ENCODE results near the gene PCDHB3. TPM values are rescaled to one million over a fixed set of nuclear protein-coding genes. Genes with fewer than 3 reads are reported as not detected.
"Not testable (repeated sequence)": the region's sequence is repeated elsewhere in the genome, so short reads cannot be mapped to it uniquely, and the experiment has no call there.

Gene PCDHB3
- total RNA-seq, 1 donor from 2014 or later = 0.51 TPM

DNA sequence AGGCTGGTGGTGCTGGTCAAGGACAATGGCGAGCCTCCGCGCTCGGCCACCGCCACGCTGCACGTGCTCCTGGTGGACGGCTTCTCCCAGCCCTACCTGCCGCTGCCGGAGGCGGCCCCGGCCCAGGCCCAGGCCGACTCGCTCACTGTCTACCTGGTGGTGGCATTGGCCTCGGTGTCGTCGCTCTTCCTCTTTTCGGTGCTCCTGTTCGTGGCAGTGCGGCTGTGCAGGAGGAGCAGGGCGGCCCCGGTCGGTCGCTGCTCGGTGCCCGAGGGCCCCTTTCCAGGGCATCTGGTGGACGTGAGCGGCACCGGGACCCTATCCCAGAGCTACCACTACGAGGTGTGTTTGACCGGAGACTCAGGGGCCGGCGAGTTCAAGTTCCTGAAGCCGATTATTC lies 37.1 kb downstream of the PCDHB3 start:
- DNase-seq = not testable (repeated sequence)

DNA sequence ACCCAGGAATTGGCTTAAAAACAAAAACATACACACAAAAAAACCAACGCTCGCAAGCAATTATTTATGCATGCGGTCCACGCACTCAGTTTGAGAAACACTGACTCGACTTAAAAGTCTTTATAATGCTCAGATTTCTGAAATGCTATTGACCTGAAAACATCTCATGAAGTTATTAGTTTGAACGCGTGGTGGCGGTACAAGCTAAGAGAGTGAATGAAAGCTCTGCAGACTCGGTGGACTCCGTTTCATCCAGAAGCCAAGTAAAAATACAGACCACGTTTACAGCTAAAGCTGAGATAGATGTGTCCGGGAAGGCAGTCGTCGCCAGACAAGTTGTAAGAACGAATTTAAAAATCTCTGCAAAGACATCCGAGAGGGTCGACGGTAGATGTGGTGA lies 49.5 kb downstream of the PCDHB3 start, which contains the start of gene PCDHB6:
Gene PCDHB6, plus strand, starts transcription at position 246 of the 400 bp plus-strand sequence. CDS start 201 bp downstream, outside the sequence.
- peak; percentile 46 for DNase-seq

GRCh38 chr5:141150224-141150992 lies 50.1 kb downstream of the PCDHB3 start:
- no peak for DNase-seq

DNA sequence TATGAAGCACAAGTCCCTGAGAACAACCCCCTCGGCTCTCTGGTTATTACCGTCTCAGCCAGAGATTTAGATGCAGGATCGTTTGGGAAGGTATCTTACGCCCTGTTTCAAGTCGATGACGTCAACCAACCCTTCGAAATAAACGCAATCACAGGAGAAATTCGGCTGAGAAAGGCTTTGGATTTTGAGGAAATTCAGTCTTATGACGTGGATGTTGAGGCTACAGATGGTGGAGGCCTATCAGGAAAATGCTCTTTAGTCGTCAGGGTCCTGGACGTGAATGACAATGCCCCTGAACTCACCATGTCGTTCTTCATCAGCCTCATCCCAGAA lies 50.7 kb downstream of the PCDHB3 start:
- DNase-seq = no peak

DNA sequence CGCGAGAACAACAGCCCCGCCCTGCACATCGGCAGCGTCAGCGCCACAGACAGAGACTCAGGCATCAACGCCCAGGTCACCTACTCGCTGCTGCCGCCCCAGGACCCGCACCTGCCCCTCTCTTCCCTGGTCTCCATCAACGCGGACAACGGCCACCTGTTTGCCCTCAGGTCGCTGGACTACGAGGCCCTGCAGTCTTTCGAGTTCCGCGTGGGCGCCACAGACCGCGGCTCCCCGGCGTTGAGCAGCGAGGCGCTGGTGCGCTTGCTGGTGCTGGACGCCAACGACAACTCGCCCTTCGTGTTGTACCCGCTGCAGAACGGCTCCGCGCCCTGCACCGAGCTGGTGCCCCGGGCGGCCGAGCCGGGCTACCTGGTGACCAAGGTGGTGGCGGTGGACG lies 51.4 kb downstream of the PCDHB3 start:
- DNase-seq = not testable (repeated sequence)

GRCh38 chr5:141152096-141152495 lies 51.8 kb downstream of the PCDHB3 start:
- not testable (repeated sequence) for DNase-seq

Other genes starting within 250 kb of the PCDHB3 start
- 0.09 and 0.17 TPM in 2 replicates for gene PCDHA10, start 244.6 kb upstream of the PCDHB3 start, total RNA-seq
- 0.17 and 0.28 TPM in 2 replicates for gene PCDHA11, start 231.5 kb upstream of the PCDHB3 start, total RNA-seq
- 0.17 TPM in 1 of 2 replicates, not detected in the other for gene PCDHA12, start 225.2 kb upstream of the PCDHB3 start, total RNA-seq
- gene PCDHA13, start 218.3 kb upstream of the PCDHB3 start, total RNA-seq = under 0.01 TPM in 1 of 2 replicates, not detected in the other
- gene PCDHAC1, start 174.2 kb upstream of the PCDHB3 start, total RNA-seq = under 0.01 and 0.17 TPM in 2 replicates
- 0.28 and 0.34 TPM in 2 replicates for gene PCDHAC2, start 134.0 kb upstream of the PCDHB3 start, total RNA-seq
- not detected in 2 replicates for gene PCDHB1, start 49.1 kb upstream of the PCDHB3 start, total RNA-seq
- gene PCDHB2, start 5.9 kb upstream of the PCDHB3 start, total RNA-seq = 0.88 and 1.4 TPM in 2 replicates
- gene PCDHB4, start 21.3 kb downstream of the PCDHB3 start, total RNA-seq = 0.17 and 0.19 TPM in 2 replicates
- gene PCDHB5, start 34.7 kb downstream of the PCDHB3 start, total RNA-seq = 1.2 and 1.7 TPM in 2 replicates
- 0.05 and 0.17 TPM in 2 replicates for gene PCDHB6, start 49.6 kb downstream of the PCDHB3 start, total RNA-seq
- gene PCDHB7, start 72.2 kb downstream of the PCDHB3 start, total RNA-seq = 0.68 and 0.74 TPM in 2 replicates
- gene PCDHB8, start 77.3 kb downstream of the PCDHB3 start, total RNA-seq = 0.14 and 0.34 TPM in 2 replicates
- gene PCDHB16, start 81.9 kb downstream of the PCDHB3 start, total RNA-seq = 0.17 and 0.23 TPM in 2 replicates
- gene PCDHB9, start 86.7 kb downstream of the PCDHB3 start, total RNA-seq = 0.14 and 0.17 TPM in 2 replicates
- 0.51 and 0.70 TPM in 2 replicates for gene PCDHB10, start 91.9 kb downstream of the PCDHB3 start, total RNA-seq
- 0.17 and 0.19 TPM in 2 replicates for gene PCDHB11, start 99.2 kb downstream of the PCDHB3 start, total RNA-seq
- 0.47 and 0.68 TPM in 2 replicates for gene PCDHB12, start 108.2 kb downstream of the PCDHB3 start, total RNA-seq
- 1.4 TPM in 2 replicates for gene PCDHB13, start 113.4 kb downstream of the PCDHB3 start, total RNA-seq
- 0.98 and 1.0 TPM in 2 replicates for gene PCDHB14, start 122.9 kb downstream of the PCDHB3 start, total RNA-seq
- gene PCDHB15, start 144.9 kb downstream of the PCDHB3 start, total RNA-seq = 0.65 and 1.0 TPM in 2 replicates
- gene SLC25A2, start 203.6 kb downstream of the PCDHB3 start, total RNA-seq = 0.09 and 0.34 TPM in 2 replicates
- 60.6 and 78.3 TPM in 2 replicates for gene TAF7, start 220.3 kb downstream of the PCDHB3 start, total RNA-seq
- 0.33 and 0.34 TPM in 2 replicates for gene PCDHGA1, start 230.0 kb downstream of the PCDHB3 start, total RNA-seq
- gene PCDHGA2, start 238.3 kb downstream of the PCDHB3 start, total RNA-seq = 1.4 TPM in 2 replicates
- 0.70 and 1.2 TPM in 2 replicates for gene PCDHGA3, start 243.4 kb downstream of the PCDHB3 start, total RNA-seq
- gene PCDHGB1, start 249.6 kb downstream of the PCDHB3 start, total RNA-seq = 1.4 and 1.5 TPM in 2 replicates